ENCODE measurements around the gene ARHGAP24.

- TF ChIP-seq CTCF (conservative IDR thresholded peaks at IDR 0.05 in 1 of 2, IDR thresholded peaks at IDR 0.05 in 1 of 2; ENCODE audit: extremely low read depth in 1 of 2, insufficient read depth in 1 of 2, low read depth in 1 of 2, low read length in 2 of 2) (no peak), EZH2 (IDR thresholded peaks at IDR 0.05; ENCODE audit: borderline replicate concordance, low read length) (no peak)
Observed at GRCh38 chr4:85833302-85833701, 358.4 kb downstream of the ARHGAP24 start.

Data from mammary epithelial cell (primary cell).